Kidney (tissue), 14 donors: ENCODE results near the gene RAB34. TPM values are rescaled to one million over a fixed set of nuclear protein-coding genes. Genes with fewer than 3 reads are reported as not detected.

Source experiments
- DNase-seq, 5 donors: peaks; one replicate each; pipeline ENCODE4 v3.0.0-alpha.2; 2013 to 2020
- FAIRE-seq: peaks from 2 replicates; lab custom pipeline; 2012; peaks lifted over from hg19 to GRCh38; lab: Jason Lieb, UNC
- H3K27ac ChIP-seq, 2 donors: one replicate each; pipeline ENCODE4 v1.7.0; 2013; ENCODE audit warnings: low read depth in 2 of 2, low read length in 2 of 2, inconsistent platforms in 1 of 2
- H3K27me3 ChIP-seq: one replicate; pipeline ENCODE4 v1.7.1; 2013; ENCODE audit warnings: low read length, inconsistent platforms; ENCODE audit not compliant: control insufficient read depth, insufficient read depth
- H3K36me3 ChIP-seq, 3 donors: one replicate each; pipeline versions ENCODE4 v1.7.0 to v1.7.1; 2013; ENCODE audit warnings: low read length in 3 of 3, control low read depth in 1 of 3, inconsistent platforms in 1 of 3; ENCODE audit not compliant: insufficient read depth in 3 of 3, control insufficient read depth in 2 of 3
- H3K4me1 ChIP-seq, 3 donors: one replicate each; pipeline versions ENCODE4 v1.7.0 to v1.7.1; 2013; ENCODE audit warnings: low read length in 3 of 3, inconsistent platforms in 1 of 3, low read depth in 1 of 3; ENCODE audit not compliant: control insufficient read depth in 2 of 3, insufficient read depth in 2 of 3
- H3K4me3 ChIP-seq, 3 donors: one replicate each; pipeline versions ENCODE4 v1.7.0 to v1.8.1; 2013; ENCODE audit warnings: low read length in 3 of 3, control low read depth in 1 of 3, inconsistent platforms in 1 of 3
- H3K9ac ChIP-seq, 3 donors: one replicate each; pipeline versions ENCODE4 v1.7.0 to v1.7.1; 2013; ENCODE audit warnings: low read length in 3 of 3, control low read depth in 1 of 3, inconsistent platforms in 1 of 3
- H3K9me3 ChIP-seq, 3 donors: one replicate each; pipeline versions ENCODE4 v1.7.0 to v1.7.1; 2013; ENCODE audit warnings: low read length in 3 of 3, control low read depth in 1 of 3, inconsistent platforms in 1 of 3; ENCODE audit not compliant: control insufficient read depth in 2 of 3, insufficient read depth in 1 of 3
- CTCF ChIP-seq: IDR thresholded peaks from 3 replicates; pipeline ENCODE4 v1.5.1; 2012; ENCODE audit warnings: mild to moderate bottlenecking, moderate library complexity, borderline replicate concordance; ENCODE audit not compliant: insufficient read depth; ENCODE audit errors: extremely low read depth
- intact Hi-C: fragments of 100-400 bp; cut with DNase I; formaldehyde crosslinking; loops from one replicate; pipeline ENCODE4 v1.11.1; 2022
- polyA plus RNA-seq: library from polyadenylated mRNA; stranded (reverse); fragments of 350-450 nt; fragmentation: Illumina TruSeq; extraction: RNeasy Lipid Tissue Mini Kit (QIAGEN cat#74804); gene quantifications from one replicate; pipeline ENCODE4 v1.2.3, GENCODE V29; 2014; ENCODE audit warnings: low read depth, low replicate concordance; ENCODE audit not compliant: insufficient read depth
- total RNA-seq: library from RNA; stranded (reverse); fragmentation: NEBNext Ultra II Directional; extraction: Animal tissue kit (Norgen Biotek cat#: 25700); gene quantifications from one replicate; pipeline ENCODE4 v1.2.1, GENCODE V29; 2021
- donor health status: control.
- donor health status: control.
- donor health status: control.
- donor health status: control.
- donor health status: control.
- donor health status: DM: yes; HTN: yes; CAD: no.
- donor health status: Normal renal cell carcinoma (clear cell type).

The RAB34 gene
- total and polyA plus RNA-seq, 2 donors from 2014 or later = 119 to 128 TPM

GRCh38 chr17:28749516-28750177, 32.0 kb upstream of the RAB34 start:
- Histone ChIP-seq H3K4me3 (no peak overlapping the region), H3K27ac (peak overlapping the region in 1 of 2 donors; percentile 23), H3K9me3 (no peaks in the 10 kb centered on the region), H3K27me3 (no peaks in the 10 kb centered on the region), H3K36me3 (peaks cover 10 to 36% (median 14%) of the 10 kb centered on the region in 3 donors), H3K9ac (no peak overlapping the region), H3K4me1 (peaks cover 3 to 54% (median 42%) of the 10 kb centered on the region in 3 donors)
- intact Hi-C loops = no loop called here
- FAIRE-seq (no peak), DNase-seq (peak in 1 of 5 donors; percentile 73)
- no peak for TF ChIP-seq CTCF

- Histone ChIP-seq H3K4me3 (no peak overlapping the region), H3K36me3 (peaks cover 10 to 36% (median 14%) of the 10 kb centered on the region in 3 donors), H3K9ac (no peak overlapping the region), H3K4me1 (peaks cover 3 to 54% (median 42%) of the 10 kb centered on the region in 3 donors), H3K27me3 (no peaks in the 10 kb centered on the region), H3K9me3 (no peaks in the 10 kb centered on the region), H3K27ac (peak overlapping the region in 1 of 2 donors; percentile 23)
- no peak for FAIRE-seq
- intact Hi-C loops = no loop called here
- peak in 2 of 5 donors; percentile 46 to 83 for DNase-seq
- no peak for TF ChIP-seq CTCF
These were observed 31.3 kb upstream of the RAB34 start for GRCh38 chr17:28748852-28749515.

GRCh38 chr17:28747801-28748750, 30.4 kb upstream of the RAB34 start:
- peaks cover 10 to 36% (median 14%) of the 10 kb centered on the region in 3 donors for H3K36me3 ChIP-seq

More at GRCh38 chr17:28747801-28748750, 30.4 kb upstream of the RAB34 start:
- DNase-seq (peak in 2 of 5 donors; percentile 44 to 71), FAIRE-seq (no peak)
- Histone ChIP-seq H3K27ac (peak overlapping the region in 1 of 2 donors; percentile 95), H3K4me1 (peaks cover 3 to 58% (median 42%) of the 10 kb centered on the region in 3 donors), H3K9ac (peak overlapping the region in 1 of 3 donors; percentile 46), H3K9me3 (no peaks in the 10 kb centered on the region), H3K4me3 (peak overlapping the region in 1 of 3 donors; percentile 97), H3K27me3 (no peaks in the 10 kb centered on the region)
- no peak for TF ChIP-seq CTCF
- intact Hi-C loops = no loop called here
